RKO (cell line): ENCODE measurements around the gene CATSPERD.
"Not testable (repeated sequence)": the region's sequence is repeated elsewhere in the genome, so short reads cannot be mapped to it uniquely, and the experiment has no call there.

ENCODE experiments used
- DNase-seq: peaks from one replicate; pipeline ENCODE4 v3.0.0-alpha.2; 2016; ENCODE audit warnings: low spot score

The CATSPERD gene

DNA sequence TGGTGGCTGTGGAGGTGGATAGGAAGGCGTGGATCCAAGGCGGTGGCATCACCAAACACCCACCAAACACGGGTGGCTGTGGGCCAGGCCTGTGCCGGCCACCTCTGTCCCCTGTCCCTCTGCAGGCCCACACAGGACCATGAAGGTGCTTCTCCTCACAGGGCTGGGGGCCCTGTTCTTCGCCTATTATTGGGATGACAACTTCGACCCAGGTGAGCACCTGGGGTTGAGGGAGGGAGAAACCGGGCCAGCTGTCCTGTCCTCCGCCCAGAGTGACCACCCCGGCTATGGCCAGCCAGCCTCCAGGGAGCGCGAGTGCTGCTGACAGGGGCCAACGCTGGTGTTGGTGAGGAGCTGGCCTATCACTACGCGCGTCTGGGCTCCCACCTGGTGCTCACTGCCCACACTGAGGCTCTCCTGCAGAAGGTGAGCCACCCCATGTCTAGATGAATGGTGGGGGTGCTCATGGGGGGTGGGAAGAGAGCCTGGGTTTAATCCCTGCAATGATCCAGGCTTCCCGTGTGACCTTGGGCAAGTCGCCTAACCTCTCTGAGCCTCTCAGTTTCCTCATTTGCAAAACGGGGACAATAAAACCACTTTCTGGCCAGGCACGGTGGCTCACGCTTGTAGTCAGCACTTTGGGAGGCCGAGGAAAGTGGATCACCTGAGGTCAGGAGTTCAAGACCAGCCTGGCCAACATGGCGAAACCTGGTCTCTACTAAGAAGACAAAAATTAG lies 35.6 kb upstream of the CATSPERD start:
- no peak for DNase-seq

GRCh38 chr19:5686326-5686646 lies 34.2 kb upstream of the CATSPERD start:
- no peak for DNase-seq

GRCh38 chr19:5686647-5687359 lies 33.6 kb upstream of the CATSPERD start:
- peak; percentile 89 for DNase-seq

- DNase-seq: no peak
These were observed 32.9 kb upstream of the CATSPERD start for GRCh38 chr19:5687360-5688198.

DNA sequence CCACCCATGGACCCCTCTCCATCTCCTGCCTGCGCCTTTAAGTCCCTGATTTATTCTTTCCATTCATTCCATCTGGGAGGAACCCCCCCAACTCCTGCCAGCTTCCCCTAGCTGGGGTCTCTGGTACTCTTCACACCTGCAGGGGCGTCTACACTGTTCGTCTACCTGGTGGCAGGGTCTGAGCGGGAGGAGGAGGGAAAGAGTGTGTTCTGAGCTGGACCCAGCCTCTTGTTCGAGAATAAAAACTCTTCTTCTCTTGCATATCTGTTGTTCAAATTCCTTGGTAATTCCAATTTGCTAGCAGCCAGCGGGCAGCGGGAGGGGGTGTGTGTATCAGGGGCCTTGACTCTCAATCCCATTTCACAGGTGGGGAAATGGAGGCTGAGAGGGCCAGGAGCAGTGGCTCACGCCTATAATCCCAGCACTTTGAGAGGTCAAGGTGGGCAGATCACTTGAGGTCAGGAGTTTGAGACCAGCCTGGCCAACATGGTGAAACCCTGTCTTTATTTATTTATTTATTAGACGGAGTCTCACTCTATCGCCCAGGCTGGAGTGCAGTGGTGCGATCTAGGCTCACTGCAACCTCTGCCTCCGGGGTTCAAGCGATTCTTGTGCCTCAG lies 32.1 kb upstream of the CATSPERD start:
- not testable (repeated sequence) for DNase-seq

DNA sequence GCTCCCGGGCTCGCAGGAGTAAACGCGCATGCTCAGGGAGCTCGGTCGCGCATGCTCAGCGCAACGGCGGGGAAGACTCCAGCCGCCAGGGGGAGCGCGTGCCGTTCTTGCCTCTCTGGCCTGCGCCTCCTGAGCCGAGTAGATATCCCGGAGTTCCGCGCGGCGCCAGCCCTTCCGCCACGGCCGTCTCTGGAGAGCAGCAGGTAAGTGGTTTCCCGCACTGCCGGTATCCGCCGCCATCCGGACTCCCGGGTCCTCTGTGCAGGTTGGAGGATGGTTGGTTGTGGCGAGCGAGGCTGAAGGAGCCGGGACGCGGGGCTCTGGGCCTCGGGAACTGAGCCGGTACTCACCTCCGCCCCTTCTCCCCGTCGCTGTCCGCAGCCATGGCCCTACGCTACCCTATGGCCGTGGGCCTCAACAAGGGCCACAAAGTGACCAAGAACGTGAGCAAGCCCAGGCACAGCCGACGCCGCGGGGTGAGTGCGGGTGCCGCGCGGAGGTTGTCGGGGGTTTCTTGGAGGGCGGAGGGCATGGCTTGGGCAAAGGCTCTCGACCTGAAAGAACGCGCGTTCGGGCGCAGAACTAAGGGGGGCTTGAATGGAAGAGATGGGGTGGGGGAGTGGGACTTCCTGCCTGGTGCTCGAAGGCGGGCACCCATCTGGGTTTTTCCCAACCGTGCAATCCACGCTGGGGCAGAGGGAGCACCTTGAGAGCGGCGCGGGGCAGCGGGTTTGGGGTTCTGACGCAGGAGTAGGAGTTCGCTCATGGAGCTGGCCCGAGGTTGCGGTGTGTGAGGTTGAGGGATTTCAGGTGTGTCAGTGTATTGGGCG lies 30.1 kb upstream of the CATSPERD start, which contains the start of gene RPL36:
RPL36 (plus strand) TSS at position 171 of the 830 bp plus-strand sequence; CDS start at position 384, 213 bp downstream.
- peak; percentile 94 for DNase-seq

DNA sequence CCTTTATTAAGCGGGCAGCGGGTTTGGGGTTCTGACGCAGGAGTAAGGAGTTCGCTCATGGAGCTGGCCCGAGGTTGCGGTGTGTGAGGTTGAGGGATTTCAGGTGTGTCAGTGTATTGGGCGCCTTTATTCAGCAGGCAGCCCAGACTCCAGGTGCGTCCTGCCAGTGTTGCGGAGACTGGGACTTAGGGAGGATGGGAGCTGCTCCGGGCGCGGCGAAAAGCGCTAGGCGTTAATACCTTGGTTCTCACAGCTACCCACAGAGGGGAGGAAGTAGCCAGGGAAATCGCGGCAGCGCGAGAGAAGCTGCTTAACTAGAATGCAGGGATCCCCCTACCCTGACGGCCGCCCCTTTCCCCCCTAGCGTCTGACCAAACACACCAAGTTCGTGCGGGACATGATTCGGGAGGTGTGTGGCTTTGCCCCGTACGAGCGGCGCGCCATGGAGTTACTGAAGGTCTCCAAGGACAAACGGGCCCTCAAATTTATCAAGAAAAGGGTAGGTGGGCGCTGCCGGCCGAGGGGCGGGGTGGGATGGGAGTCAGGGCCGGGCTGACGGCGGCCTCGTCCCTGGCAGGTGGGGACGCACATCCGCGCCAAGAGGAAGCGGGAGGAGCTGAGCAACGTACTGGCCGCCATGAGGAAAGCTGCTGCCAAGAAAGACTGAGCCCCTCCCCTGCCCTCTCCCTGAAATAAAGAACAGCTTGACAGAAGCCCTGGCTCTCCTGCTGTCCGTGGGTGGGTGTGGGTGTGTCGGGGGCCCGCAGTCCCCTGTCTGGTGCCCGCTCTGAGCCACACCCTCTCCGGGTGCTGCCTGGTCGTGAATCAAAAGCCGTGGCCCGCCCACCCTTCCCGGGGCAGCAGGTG lies 29.2 kb upstream of the CATSPERD start:
- DNase-seq: peak; percentile 80

- peak; percentile 74 for DNase-seq
These were observed 28.4 kb upstream of the CATSPERD start for GRCh38 chr19:5691822-5692722.

DNA sequence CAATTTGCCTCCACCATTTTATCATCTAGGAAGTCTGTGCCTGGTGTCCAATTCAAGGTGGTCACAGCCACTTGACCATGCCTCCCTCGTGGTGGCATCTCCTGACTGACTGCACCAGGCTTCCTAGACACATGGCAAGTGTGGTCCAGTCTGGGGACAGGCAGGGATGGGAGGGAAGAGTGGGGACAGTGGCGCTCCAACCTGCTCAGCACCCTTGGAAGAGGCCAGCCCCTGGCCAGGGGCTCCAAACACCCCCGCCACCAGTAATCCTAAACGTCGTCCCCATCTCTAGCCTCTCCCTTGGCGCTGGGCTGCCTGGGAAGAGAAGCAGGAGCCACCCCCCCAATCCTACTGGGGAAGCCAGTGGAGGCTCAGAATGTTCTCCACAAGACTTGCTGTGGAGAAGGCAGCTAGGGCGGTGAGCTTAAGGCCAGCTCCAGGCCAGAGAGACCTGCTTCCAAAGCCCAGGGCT lies 27.7 kb upstream of the CATSPERD start:
- no peak for DNase-seq

DNA sequence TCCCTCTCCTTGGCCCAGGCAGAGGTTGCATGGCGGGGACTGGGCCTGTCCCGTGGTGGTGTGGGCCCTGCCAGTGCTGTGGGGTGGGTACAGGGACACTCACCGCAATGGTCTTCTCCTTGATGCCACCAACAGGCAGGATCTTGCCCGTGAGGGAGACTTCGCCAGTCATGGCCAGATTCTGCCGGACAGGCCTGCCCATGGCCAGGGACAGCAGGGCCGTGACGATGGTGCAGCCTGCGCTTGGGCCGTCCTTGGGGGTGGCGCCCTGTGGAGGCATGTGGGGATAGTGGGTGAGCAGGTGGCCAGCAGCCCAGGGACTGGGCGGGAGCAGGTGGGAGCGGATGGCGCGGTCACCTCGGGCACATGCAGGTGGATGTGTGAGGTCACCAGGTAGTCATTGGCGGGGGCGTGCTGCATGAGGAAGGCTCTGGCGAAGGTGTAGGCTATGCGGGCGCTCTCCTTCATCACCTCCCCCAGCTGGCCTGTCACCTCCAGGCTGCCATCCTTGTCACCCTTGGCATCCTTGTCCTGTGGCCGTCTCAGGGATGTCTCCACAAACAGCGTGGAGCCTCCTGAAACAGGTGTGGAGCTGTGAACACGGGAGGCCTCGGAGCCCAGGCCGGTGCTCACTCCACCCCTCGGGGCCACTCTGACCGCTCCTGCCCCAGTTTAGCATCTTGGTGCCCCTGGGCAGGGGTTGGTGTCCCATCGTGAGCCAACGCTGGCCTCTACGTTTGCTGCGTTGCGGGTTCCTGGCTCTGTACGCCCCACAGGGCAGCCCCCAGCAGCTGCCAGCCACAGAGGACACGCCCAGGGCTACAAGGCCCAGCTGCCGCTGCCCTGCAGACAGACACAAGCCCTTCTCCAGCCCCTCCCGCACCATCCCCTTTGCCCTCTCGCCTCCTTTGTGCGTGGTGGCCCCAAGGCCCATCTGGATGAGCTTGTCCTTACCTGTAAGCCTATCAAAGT lies 27.0 kb upstream of the CATSPERD start:
- no peak for DNase-seq

DNA sequence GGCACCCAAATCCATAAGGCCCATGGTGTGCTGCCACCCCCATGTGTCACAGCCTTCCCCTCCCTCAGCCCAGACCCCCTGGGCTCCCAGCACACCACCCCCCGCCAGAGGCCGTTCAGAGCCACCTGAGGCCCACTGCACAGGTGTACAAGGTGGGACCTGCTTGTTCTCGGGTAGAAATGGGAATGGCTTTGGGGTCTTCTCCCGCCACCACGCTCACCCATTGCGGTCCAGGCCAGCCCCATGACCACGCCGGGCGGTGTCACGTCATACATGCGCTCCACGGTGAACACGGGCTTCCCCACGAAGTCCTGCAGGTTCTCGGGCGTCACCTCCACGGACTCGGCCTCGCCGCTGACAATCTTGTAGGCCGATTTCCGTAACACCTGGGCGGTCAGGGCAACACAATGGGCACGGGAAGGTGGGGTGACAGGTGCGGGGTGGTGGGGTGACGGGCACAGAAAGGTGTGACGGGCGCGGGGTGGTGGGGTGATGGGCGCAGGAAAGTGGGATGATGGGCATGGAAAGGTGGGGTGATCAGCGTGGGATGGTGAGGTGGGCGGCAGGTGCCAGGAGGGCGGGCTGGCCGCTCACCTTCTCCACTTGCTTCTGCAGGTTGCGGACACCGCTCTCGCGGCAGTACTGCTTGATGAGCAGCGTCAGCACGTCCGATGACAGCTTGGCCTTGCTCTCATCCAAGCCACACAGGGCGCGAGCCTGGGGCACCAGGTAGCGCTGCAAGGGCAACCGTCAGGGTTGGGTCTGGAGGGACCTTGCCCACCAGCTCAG lies 26.1 kb upstream of the CATSPERD start:
- DNase-seq: no peak

- no peak for DNase-seq
These were observed 25.3 kb upstream of the CATSPERD start for GRCh38 chr19:5694956-5695648.

DNA sequence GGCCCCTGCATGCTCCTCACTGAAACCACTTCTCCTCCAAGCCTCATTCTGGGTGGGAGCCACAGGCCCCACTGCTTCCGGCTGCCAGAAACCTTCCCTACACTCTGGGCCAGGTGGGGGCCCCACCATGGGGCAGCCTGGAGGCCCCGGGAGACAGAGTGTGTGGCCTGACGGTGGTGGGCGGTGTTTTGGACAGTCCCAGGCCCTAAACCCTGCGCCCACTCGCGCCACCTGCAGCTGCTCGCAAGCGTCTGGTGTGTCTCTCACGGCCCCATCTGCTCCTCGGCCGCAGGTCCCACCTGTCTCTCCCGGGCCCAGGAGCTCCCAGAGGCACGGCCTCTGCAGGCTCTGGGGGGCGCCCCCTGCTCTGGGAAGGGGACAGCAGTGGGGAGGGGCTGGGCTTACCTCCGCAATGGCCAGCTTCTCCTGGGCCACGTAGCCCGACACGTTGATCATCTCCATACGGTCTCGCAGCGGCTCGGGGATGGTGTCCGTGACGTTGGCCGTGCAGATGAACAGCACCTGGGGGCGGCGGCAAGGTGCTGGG lies 24.7 kb upstream of the CATSPERD start:
- no peak for DNase-seq

- no peak for DNase-seq
These were observed 24.0 kb upstream of the CATSPERD start for GRCh38 chr19:5696196-5697021.
